GM19238 (cell line): ENCODE data around the gene INPP5B.

Experiments used
- DNase-seq: peaks from one replicate; pipeline ENCODE4 v3.0.0; 2011; ENCODE audit warnings: low spot score; ENCODE audit not compliant: insufficient read length

The INPP5B gene

GRCh38 chr1:37875833-37876232, 71.0 kb downstream of the INPP5B start:
- DNase-seq, result no peak

- no peak for DNase-seq
Observed at GRCh38 chr1:37872692-37873091, 74.2 kb downstream of the INPP5B start.

GRCh38 chr1:37868466-37868865, 78.4 kb downstream of the INPP5B start:
- no peak for DNase-seq

GRCh38 chr1:37867784-37868183, 79.1 kb downstream of the INPP5B start:
- DNase-seq, result no peak

- no peak for DNase-seq
Observed at GRCh38 chr1:37866491-37866890, 80.4 kb downstream of the INPP5B start.

GRCh38 chr1:37865348-37866120, 81.3 kb downstream of the INPP5B start:
- no peak for DNase-seq

- DNase-seq, result no peak
Observed at GRCh38 chr1:37862330-37862729, 84.5 kb downstream of the INPP5B start.

GRCh38 chr1:37861151-37861550, 85.7 kb downstream of the INPP5B start:
- DNase-seq, result no peak

GRCh38 chr1:37860346-37860666, 86.5 kb downstream of the INPP5B start:
- no peak for DNase-seq

- peak; percentile 98 for DNase-seq
Observed at GRCh38 chr1:37859507-37860345, 87.1 kb downstream of the INPP5B start, which contains the start of gene MTF1. Gene MTF1 (minus strand): TSS chr1:37859592. CDS start chr1:37857658, 1,934 bp downstream.

GRCh38 chr1:37858931-37859506, 87.8 kb downstream of the INPP5B start:
- DNase-seq, result no peak

- no peak for DNase-seq
Observed at GRCh38 chr1:37854406-37854805, 92.4 kb downstream of the INPP5B start.

GRCh38 chr1:37853157-37853556, 93.7 kb downstream of the INPP5B start:
- no peak for DNase-seq

GRCh38 chr1:37851782-37852210, 95.1 kb downstream of the INPP5B start:
- DNase-seq, result no peak

- DNase-seq, result no peak
Observed at GRCh38 chr1:37851262-37851661, 95.6 kb downstream of the INPP5B start.

GRCh38 chr1:37850352-37850955, 96.4 kb downstream of the INPP5B start:
- no peak for DNase-seq

- DNase-seq, result no peak
Observed at GRCh38 chr1:37849480-37849879, 97.4 kb downstream of the INPP5B start.

GRCh38 chr1:37846647-37847339, 100.1 kb downstream of the INPP5B start:
- no peak for DNase-seq

- DNase-seq, result no peak
Observed at GRCh38 chr1:37845786-37846185, 101.1 kb downstream of the INPP5B start.

- DNase-seq, result no peak
Observed at GRCh38 chr1:37845049-37845646, 101.7 kb downstream of the INPP5B start.

GRCh38 chr1:37844536-37844935, 102.3 kb downstream of the INPP5B start:
- no peak for DNase-seq
